Esophagus (tissue), 2 donors: ENCODE data around the gene STYXL2. TPM values are rescaled to one million over a fixed set of nuclear protein-coding genes. Genes with fewer than 3 reads are reported as not detected.

Experiments used
- H3K27ac ChIP-seq, 2 donors: one replicate each; pipeline ENCODE4 v1.5.1; 2013; ENCODE audit warnings: low read depth in 2 of 2, mild to moderate bottlenecking in 2 of 2, inconsistent platforms in 1 of 2, low read length in 1 of 2, moderate library complexity in 1 of 2
- H3K27me3 ChIP-seq, 2 donors: one replicate each; pipeline ENCODE4 v1.6.1; 2013; ENCODE audit warnings: low read length in 2 of 2, control low read depth in 1 of 2, mild to moderate bottlenecking in 1 of 2; ENCODE audit not compliant: insufficient read depth in 2 of 2, control insufficient read depth in 1 of 2
- H3K36me3 ChIP-seq, 2 donors: one replicate each; pipeline ENCODE4 v1.6.1; 2013; ENCODE audit warnings: low read length in 1 of 2; ENCODE audit not compliant: control insufficient read depth in 2 of 2, insufficient read depth in 2 of 2
- H3K4me1 ChIP-seq, 2 donors: one replicate each; pipeline ENCODE4 v1.6.1; 2013; ENCODE audit warnings: low read length in 1 of 2; ENCODE audit not compliant: control insufficient read depth in 2 of 2, insufficient read depth in 2 of 2
- H3K4me3 ChIP-seq, 2 donors: one replicate each; pipeline ENCODE4 v1.5.1; 2013; ENCODE audit warnings: low read length in 2 of 2, mild to moderate bottlenecking in 2 of 2, low read depth in 1 of 2, moderate library complexity in 1 of 2
- H3K9me3 ChIP-seq, 2 donors: one replicate each; pipeline ENCODE4 v1.6.1; 2013; ENCODE audit warnings: mild to moderate bottlenecking in 2 of 2, low read depth in 1 of 2, low read length in 1 of 2, moderate library complexity in 1 of 2; ENCODE audit not compliant: control insufficient read depth in 2 of 2, insufficient read depth in 1 of 2
- WGBS, 2 donors: extraction: QIAGEN DNeasy Blood & Tissue Kit; methylation state at CpG; one replicate each; pipeline ENCODE4 v1.1.7; 2013; 5-methylcytosine and 5-hydroxymethylcytosine counted together
- polyA plus RNA-seq, 2 donors: library from polyadenylated mRNA; stranded (reverse); fragments of 200-250 nt; gene quantifications; one replicate each; pipeline ENCODE4 v1.2.3, GENCODE V29; 2013
- donor health status: healthy with polysubstance abuse.
- donor health status: Bipolar disorder and iron deficiency.

STYXL2 gene
- polyA plus RNA-seq, 2 donors, result 0.01 to 0.04 TPM

- no peaks in the 10 kb centered on the region for H3K4me1 ChIP-seq
- H3K36me3 ChIP-seq, result no peaks in the 10 kb centered on the region
- no peak overlapping the region for H3K4me3 ChIP-seq
- H3K27me3 ChIP-seq, result no peaks in the 10 kb centered on the region
- H3K9me3 ChIP-seq, result no peaks in the 10 kb centered on the region
- WGBS, 2 donors, result 56 to 67% methylated on average over 5 of the region's 5 CpGs
- no peak overlapping the region for H3K27ac ChIP-seq
Observed at GRCh38 chr1:167115655-167116054, 21.8 kb downstream of the STYXL2 start.

GRCh38 chr1:167116174-167116573 lies 22.3 kb downstream of the STYXL2 start:
- no peaks in the 10 kb centered on the region for H3K9me3 ChIP-seq
- no peak overlapping the region for H3K4me3 ChIP-seq
- peaks cover 0 to under 1% of the 10 kb centered on the region in 2 donors for H3K4me1 ChIP-seq
- no peak overlapping the region for H3K27ac ChIP-seq
- H3K27me3 ChIP-seq, result no peaks in the 10 kb centered on the region
- 47 to 55% methylated on average over 1 of the region's 1 CpG for WGBS, 2 donors
- H3K36me3 ChIP-seq, result no peaks in the 10 kb centered on the region

GRCh38 chr1:167117225-167117624 lies 23.4 kb downstream of the STYXL2 start:
- no peak overlapping the region for H3K4me3 ChIP-seq
- 95 to 98% methylated on average over 9 of the region's 9 CpGs for WGBS, 2 donors
- H3K27me3 ChIP-seq, result no peaks in the 10 kb centered on the region
- H3K36me3 ChIP-seq, result no peaks in the 10 kb centered on the region
- no peak overlapping the region for H3K27ac ChIP-seq
- H3K9me3 ChIP-seq, result no peaks in the 10 kb centered on the region
- H3K4me1 ChIP-seq, result peaks cover 0 to 7% of the 10 kb centered on the region in 2 donors

GRCh38 chr1:167118188-167118587 lies 24.3 kb downstream of the STYXL2 start:
- 86 to 92% methylated on average over 5 of the region's 5 CpGs for WGBS, 2 donors
- H3K4me1 ChIP-seq, result peaks cover 0 to 7% of the 10 kb centered on the region in 2 donors
- H3K4me3 ChIP-seq, result no peak overlapping the region
- H3K27ac ChIP-seq, result no peak overlapping the region
- H3K9me3 ChIP-seq, result no peaks in the 10 kb centered on the region
- H3K36me3 ChIP-seq, result no peaks in the 10 kb centered on the region
- no peaks in the 10 kb centered on the region for H3K27me3 ChIP-seq

GRCh38 chr1:167119696-167120095 lies 25.8 kb downstream of the STYXL2 start:
- H3K36me3 ChIP-seq, result no peaks in the 10 kb centered on the region
- H3K27ac ChIP-seq, result no peak overlapping the region
- 95 to 97% methylated on average over 3 of the region's 3 CpGs for WGBS, 2 donors
- no peak overlapping the region for H3K4me3 ChIP-seq
- peaks cover 0 to 7% of the 10 kb centered on the region in 2 donors for H3K4me1 ChIP-seq
- no peaks in the 10 kb centered on the region for H3K27me3 ChIP-seq
- no peaks in the 10 kb centered on the region for H3K9me3 ChIP-seq

- Histone ChIP-seq H3K27ac (no peak overlapping the region), H3K9me3 (no peaks in the 10 kb centered on the region)
- 50 to 59% methylated on average over 13 of the region's 13 CpGs for WGBS, 2 donors
Observed at GRCh38 chr1:167120899-167121298, 27.0 kb downstream of the STYXL2 start.

GRCh38 chr1:167121375-167122120 lies 27.7 kb downstream of the STYXL2 start:
- Histone ChIP-seq H3K4me3 (peak overlapping the region; percentile 46 to 53), H3K27ac (no peak overlapping the region)
- 9 to 10% methylated on average over 47 of the region's 47 CpGs for WGBS, 2 donors

More at GRCh38 chr1:167120899-167121298, 27.0 kb downstream of the STYXL2 start:
- Histone ChIP-seq H3K36me3 (no peaks in the 10 kb centered on the region), H3K4me1 (peaks cover 0 to 7% of the 10 kb centered on the region in 2 donors), H3K4me3 (peak overlapping the region; percentile 46 to 53), H3K27me3 (no peaks in the 10 kb centered on the region)

GRCh38 chr1:167122121-167122480 lies 28.2 kb downstream of the STYXL2 start:
- H3K4me1 ChIP-seq, result peaks cover 0 to 7% of the 10 kb centered on the region in 2 donors

More at GRCh38 chr1:167121375-167122120, 27.7 kb downstream of the STYXL2 start:
- Histone ChIP-seq H3K27me3 (no peaks in the 10 kb centered on the region), H3K4me1 (peaks cover 0 to 7% of the 10 kb centered on the region in 2 donors), H3K9me3 (no peaks in the 10 kb centered on the region), H3K36me3 (no peaks in the 10 kb centered on the region)

GRCh38 chr1:167122568-167122967 lies 28.7 kb downstream of the STYXL2 start:
- H3K4me3 ChIP-seq, result no peak overlapping the region
- no peaks in the 10 kb centered on the region for H3K9me3 ChIP-seq
- H3K36me3 ChIP-seq, result no peaks in the 10 kb centered on the region
- no peaks in the 10 kb centered on the region for H3K27me3 ChIP-seq
- 95 to 96% methylated on average over 4 of the region's 4 CpGs for WGBS, 2 donors
- peaks cover 0 to 7% of the 10 kb centered on the region in 2 donors for H3K4me1 ChIP-seq
- no peak overlapping the region for H3K27ac ChIP-seq

More at GRCh38 chr1:167122121-167122480, 28.2 kb downstream of the STYXL2 start:
- WGBS, 2 donors, result 65 to 70% methylated on average over 5 of the region's 5 CpGs
- Histone ChIP-seq H3K4me3 (no peak overlapping the region), H3K9me3 (no peaks in the 10 kb centered on the region), H3K27ac (no peak overlapping the region), H3K27me3 (no peaks in the 10 kb centered on the region), H3K36me3 (no peaks in the 10 kb centered on the region)

GRCh38 chr1:167126317-167126716 lies 32.4 kb downstream of the STYXL2 start:
- Histone ChIP-seq H3K4me3 (no peak overlapping the region), H3K9me3 (no peaks in the 10 kb centered on the region), H3K27me3 (peaks cover 0 to under 1% of the 10 kb centered on the region in 2 donors), H3K4me1 (peaks cover 0 to 7% of the 10 kb centered on the region in 2 donors), H3K36me3 (no peaks in the 10 kb centered on the region), H3K27ac (no peak overlapping the region)
- 91 to 94% methylated on average over 27 to 28 of the region's 28 CpGs for WGBS, 2 donors
